Measurements from ENCODE around the gene F8.

Gene F8

DNA sequence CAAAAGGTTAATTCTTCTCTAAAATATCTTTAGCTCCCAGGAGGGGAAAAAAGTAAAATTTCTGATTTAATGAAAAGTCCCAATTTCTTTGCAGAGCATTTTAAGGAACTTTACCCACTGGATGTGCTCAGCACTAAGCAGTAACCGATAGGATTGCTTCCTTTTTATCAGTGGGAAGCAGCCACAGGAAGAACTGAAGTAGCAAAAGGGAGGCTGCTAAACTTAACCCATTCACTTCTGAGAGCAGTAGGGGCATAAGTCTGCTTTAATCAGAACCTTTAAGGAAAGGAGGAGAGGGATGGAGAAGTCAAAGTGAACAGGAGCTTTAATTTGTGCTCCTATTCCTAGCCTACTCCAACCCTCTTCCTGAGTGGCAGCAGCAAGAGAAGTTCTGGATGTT is at the start of gene F8:
Gene F8, minus strand, starts transcription at position 139 of the 400 bp plus-strand sequence. CDS start 171 bp downstream, outside the sequence.
- DNase-seq, result no peak

GRCh38 chrX:155071694-155072280 is 49.3 kb upstream of the F8 start:
- DNase-seq, result peak; percentile 7

DNA sequence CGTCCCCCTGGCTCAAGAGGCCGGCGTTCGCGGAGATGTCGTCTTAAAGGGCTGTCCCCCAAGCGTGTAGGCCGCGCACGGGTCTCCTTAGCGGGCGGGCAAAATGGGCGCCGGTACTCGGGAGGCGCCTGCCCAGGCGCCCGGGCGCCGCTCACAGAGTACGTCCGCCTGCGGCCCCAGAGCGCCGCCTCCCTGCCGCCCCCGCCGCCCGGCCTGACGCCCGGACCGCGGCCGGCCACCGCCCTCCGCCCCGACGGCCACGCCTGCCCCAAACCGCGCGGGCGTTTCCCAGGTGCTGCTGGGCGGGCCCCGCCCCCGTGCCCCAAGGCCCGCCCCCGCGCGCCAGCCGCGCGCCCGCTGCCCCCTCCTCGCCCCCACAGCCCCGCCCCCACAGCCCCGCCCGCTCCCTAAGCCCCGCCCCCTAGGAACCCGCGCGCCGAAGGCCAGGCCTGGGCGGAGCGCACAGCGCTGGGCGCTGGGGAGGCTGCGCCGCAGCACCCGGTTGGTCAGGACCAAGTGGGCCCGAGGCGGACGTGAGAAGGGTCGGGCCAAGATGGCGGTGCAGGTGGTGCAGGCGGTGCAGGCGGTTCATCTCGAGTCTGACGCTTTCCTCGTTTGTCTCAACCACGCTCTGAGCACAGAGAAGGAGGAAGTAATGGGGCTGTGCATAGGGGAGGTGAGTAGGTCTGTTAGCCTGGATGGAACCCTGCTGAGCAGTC is 48.6 kb upstream of the F8 start, which contains the start of the genes BRCC3, CMC4 and MTCP1:
Gene BRCC3, plus strand, starts transcription at position 534 of the 719 bp plus-strand sequence. Its CDS starts 20 bp downstream, at position 554.
Gene CMC4, minus strand, starts transcription at position 162 of the 719 bp plus-strand sequence. CDS start 7,113 bp downstream, outside the sequence.
Gene MTCP1, minus strand, starts transcription at position 162 of the 719 bp plus-strand sequence. CDS start 5,126 bp downstream, outside the sequence.
- DNase-seq, result peak; percentile 83

DNA sequence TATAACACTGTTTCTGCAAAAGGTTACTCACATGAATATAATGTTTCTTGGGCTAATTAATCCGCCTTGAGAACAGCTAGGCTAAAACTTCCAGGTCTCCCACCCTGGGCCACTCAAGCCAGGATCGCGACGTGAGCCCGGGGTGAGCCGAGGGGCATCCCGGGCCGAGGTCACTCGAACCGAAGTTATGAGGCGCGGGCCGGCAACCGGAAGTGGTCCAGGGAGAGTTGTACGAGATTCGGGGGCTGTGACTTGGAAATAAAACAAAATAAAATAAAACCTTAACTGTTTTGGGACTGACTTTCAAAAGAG is 48.1 kb upstream of the F8 start:
- DNase-seq, result no peak

GRCh38 chrX:155070038-155070437 is 47.5 kb upstream of the F8 start:
- peak; percentile 0 for DNase-seq

- no peak for DNase-seq
Measured at GRCh38 chrX:155069414-155069813, 46.9 kb upstream of the F8 start.

GRCh38 chrX:155068165-155068564 is 45.6 kb upstream of the F8 start:
- DNase-seq, result no peak

DNA sequence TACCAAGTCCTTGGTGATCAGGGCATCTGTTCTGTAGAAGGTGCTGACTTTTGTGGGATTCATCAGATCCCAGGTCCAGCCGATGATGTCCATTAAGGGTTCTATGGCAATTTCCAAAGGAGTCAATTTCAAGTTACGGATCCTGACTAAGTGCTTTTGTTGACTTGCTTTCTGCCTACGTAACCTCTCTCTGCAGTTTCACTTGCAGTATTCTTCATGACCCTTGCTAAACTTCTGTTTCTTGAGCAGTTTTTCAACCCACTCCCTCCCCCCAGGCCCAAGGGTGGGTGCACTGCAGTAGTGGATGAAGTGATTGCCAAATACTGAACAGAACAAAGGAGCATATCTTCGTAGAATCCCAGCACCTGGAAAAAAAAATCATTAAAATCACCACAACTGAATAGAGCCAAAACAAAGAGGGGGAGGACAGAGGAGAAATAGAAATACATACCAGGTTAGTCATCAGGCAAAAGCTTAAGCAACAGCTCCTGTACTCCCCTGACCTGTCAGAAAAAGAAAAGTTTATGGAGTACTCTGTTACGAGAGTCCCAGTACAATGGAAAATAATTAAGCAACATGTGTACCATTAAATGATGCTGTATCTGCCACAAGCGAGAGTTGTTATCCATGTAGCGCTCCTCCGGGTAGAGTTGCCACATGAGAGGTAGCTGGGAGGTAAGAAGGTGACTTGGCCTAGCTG is 42.7 kb upstream of the F8 start:
- no peak for DNase-seq

- DNase-seq, result no peak
Measured at GRCh38 chrX:155061760-155062159, 39.2 kb upstream of the F8 start.

DNA sequence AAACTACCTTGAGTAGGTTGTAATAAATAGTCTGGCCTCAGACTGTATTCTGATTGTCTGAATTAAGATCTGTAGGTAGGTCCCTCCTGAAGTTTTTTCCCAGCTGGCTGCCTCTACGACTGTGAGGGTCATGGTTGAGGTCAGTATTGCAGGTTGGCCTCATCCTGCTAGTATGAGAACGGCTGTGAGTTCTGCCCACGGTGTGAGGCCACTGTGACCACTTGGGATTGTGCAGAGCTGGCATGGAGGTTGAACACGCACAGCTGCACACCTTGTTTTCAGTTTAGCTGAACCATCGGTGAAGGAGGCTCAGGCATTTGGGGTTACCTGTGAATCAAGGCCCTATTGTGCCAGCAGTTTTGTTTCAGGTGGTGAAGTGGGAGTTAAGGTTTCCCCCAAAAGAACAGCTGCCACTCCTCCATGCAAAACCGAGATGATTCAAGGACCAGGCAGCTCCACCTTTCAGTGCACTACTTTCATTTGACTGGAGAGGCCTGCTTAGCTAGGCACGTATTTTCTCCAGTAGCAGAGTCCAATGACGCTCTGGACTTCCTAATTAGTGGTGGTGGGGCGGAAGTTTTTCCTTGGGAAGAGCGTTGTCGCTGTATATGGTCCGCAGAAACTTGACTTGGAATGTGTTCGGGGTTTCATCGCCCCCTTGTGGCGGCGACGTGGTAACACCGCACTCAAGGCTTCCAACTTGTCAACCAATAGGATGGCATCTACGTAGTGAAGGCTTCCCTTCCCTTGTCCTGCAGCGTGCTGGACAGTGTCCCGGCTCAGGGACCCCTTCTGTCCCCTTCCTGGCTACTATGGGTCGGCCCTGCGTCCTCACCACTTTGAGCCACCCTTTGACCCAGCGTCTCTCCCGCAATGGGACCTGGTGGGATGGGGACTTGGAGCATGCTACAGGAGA is 34.6 kb upstream of the F8 start:
- DNase-seq, result peak; percentile 62

DNA sequence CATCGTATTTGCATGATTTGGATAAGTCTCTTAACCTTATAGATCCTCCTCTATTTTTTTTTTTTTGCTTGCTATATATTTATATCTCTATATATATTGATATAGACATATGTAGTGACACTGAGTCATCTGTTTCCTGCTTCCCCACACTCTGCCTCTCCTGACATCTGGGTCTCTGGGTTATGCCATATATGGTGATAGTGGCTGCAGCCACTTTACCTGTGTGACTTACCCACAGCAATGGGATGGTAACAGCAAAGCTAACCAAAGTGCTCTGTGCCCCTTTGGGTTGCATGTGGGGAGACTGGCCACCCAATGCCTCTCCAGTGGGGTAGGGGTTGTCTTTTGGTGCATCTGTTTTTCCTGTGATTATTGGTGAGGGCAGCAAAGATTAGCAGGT is 33.9 kb upstream of the F8 start:
- peak; percentile 8 for DNase-seq

GRCh38 chrX:155055494-155055893 is 33.0 kb upstream of the F8 start:
- DNase-seq, result no peak

DNA sequence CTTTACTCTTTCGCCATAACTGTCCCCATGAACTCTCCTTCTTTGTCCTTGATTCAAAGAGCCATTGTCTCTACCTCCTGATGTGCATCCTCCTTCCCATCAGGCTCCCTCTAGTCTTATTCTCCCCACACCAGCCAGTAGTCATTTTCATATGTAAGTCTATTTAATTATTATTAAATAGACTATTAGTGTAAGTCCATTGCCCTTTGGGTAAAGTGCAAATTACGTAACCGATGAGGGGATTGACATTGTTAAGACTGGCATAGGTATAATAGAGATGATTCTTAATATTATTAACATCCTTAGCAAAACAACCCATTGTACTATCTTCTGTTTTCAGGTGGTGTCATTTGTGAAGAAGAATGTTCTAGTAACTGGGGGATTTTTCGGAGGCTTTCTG is 31.7 kb upstream of the F8 start:
- no peak for DNase-seq

- DNase-seq, result no peak
Measured at GRCh38 chrX:155053656-155054055, 31.1 kb upstream of the F8 start.

GRCh38 chrX:155052738-155053498 is 30.4 kb upstream of the F8 start:
- no peak for DNase-seq

GRCh38 chrX:155048977-155049619 is 26.6 kb upstream of the F8 start:
- peak; percentile 59 for DNase-seq

GRCh38 chrX:155046811-155047528 is 24.4 kb upstream of the F8 start:
- no peak for DNase-seq

GRCh38 chrX:155046129-155046810 is 23.7 kb upstream of the F8 start:
- no peak for DNase-seq

- no peak for DNase-seq
Measured at GRCh38 chrX:155035688-155036087, 13.2 kb upstream of the F8 start.

GRCh38 chrX:155031657-155032056 is 9.1 kb upstream of the F8 start:
- no peak for DNase-seq

All from CD4-positive, alpha-beta T cell treated with Interleukin-10 for 1 hour (primary cell).